ENCODE data around the gene FADS3. TPM values are rescaled to one million over a fixed set of nuclear protein-coding genes. Genes with fewer than 3 reads are reported as not detected.

FADS3 gene
- total RNA-seq, 4 donors from 2014 or later: 111 to 285 (median 246) TPM

DNA sequence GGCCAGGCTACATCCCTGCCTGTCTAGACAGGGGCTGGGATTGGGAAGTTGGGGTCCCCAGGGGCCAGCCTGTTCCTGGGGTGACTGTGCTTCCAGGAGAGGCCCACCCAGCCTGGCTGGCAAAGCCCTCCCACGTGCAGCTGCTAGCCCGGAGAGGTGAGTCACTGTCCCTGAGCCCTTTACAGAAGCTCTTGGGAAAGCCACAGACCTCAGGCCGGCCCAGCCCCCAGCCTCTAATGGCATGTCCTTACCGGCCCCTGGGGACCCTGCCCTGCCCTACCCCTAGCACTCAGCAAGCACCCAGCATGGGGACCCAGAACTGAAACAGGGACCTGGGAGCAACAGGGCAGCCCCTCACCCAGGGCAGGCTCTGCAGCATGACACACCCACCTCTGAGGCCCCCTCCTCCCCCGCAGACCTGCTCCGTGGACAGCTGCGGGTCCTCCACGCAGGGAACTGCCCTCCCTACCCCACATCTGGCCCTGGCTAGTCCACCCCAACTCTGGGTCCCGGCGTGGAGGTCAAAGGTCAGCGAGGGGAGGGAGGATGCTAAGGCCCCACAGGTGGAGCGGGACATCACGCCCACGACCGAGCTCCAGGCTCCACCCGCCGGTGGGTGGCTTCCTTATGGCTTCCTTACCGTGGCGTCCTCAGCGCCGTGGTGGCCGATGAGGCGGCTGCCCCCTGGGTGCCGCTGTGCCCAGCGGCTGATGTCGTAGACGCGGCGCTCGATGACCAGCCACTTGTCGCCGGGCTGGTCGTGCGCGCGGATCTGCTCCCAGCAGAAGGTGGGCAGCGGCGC, 615 bp downstream of the FADS3 start:
- TF ChIP-seq, protein P1, sequence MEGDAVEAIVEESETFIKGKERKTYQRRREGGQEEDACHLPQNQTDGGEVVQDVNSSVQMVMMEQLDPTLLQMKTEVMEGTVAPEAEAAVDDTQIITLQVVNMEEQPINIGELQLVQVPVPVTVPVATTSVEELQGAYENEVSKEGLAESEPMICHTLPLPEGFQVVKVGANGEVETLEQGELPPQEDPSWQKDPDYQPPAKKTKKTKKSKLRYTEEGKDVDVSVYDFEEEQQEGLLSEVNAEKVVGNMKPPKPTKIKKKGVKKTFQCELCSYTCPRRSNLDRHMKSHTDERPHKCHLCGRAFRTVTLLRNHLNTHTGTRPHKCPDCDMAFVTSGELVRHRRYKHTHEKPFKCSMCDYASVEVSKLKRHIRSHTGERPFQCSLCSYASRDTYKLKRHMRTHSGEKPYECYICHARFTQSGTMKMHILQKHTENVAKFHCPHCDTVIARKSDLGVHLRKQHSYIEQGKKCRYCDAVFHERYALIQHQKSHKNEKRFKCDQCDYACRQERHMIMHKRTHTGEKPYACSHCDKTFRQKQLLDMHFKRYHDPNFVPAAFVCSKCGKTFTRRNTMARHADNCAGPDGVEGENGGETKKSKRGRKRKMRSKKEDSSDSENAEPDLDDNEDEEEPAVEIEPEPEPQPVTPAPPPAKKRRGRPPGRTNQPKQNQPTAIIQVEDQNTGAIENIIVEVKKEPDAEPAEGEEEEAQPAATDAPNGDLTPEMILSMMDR (IDR thresholded peaks at IDR 0.05): no peak
- DNase-seq (ENCODE audit: low spot score) (peak; percentile 58), ATAC-seq (ENCODE audit: low FRiP score) (peak; percentile 41)

DNA sequence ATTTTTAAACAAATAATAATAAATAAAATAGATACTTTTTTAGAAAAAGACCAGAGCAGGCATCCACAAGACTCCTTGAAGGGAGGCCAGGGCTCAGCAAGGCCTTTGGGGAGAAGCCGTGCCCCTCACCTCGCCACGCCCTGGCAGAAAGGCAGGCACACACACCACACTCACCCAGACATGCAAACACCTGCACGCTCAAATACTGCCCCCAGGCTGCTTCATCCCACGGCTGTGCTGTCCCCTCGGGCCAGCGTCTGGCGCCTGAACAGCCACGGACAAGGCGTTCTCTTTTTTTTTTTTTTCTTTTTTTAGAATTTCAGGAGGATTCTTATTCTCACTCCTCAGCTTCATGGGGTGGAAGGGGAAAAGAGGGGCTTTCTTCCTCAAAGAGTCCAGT, 1.5 kb downstream of the FADS3 start:
- ATAC-seq (ENCODE audit: low FRiP score) (no peak), DNase-seq (ENCODE audit: low spot score) (no peak)
- TF ChIP-seq, protein P1 (IDR thresholded peaks at IDR 0.05): no peak

GRCh38 chr11:61888590-61888989, 2.8 kb downstream of the FADS3 start:
- TF ChIP-seq, protein P1 (IDR thresholded peaks at IDR 0.05): no peak
- ATAC-seq (ENCODE audit: low FRiP score) (no peak), DNase-seq (ENCODE audit: low spot score) (no peak)

DNA sequence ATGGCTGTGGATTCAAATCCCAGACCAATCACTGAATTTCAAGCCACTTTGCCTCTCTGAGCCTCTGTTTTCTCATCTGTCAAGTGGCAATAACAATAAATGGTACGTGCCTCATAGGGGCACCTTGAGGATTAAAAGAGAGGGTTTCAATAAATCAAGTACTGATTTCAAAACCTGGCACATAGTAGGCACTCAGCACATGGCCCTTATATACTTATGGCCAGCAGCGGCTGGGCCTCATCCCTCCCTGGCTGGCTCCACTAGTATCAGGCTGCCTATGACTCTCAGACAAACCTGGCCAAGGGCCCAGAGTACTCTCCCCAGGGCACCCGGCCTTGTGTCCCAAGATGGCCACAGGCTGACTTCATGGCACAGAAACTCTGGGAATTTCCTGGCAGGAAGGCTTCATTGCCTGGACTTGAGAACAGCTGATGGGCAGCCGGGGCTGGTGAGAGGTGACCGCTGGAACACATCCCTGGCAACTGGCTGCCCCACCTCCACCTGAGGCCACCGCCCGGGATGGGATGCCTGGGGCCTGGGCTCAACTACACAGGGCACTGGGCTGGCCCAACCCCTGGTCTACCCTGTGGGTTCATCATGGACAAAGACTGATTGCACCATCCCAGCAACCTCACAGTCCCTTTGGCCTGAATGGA, 3.4 kb downstream of the FADS3 start:
- ATAC-seq (ENCODE audit: low FRiP score) (peak; percentile 3), DNase-seq (ENCODE audit: low spot score) (no peak)
- TF ChIP-seq, protein P1 (IDR thresholded peaks at IDR 0.05): no peak

DNA sequence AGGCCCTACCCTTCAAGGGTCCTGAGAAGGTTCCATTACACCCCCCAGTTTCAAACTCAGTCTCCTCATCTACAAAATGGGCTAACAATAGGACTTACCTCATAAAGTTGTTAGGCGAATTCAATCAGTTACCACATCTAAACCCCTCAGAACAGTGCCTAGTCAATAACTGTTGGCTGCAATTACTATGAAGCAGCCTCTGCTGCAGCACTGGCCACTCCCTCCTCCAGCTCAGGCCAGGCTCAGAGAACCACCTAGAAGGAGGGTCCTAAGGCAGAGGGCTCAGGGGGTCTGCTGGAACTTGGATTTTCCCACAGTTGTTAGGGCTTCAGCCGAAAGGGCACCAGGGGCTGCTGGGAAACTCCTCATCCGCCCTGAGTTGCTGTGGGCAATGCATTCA, 4.7 kb downstream of the FADS3 start:
- DNase-seq (ENCODE audit: low spot score) (no peak), ATAC-seq (ENCODE audit: low FRiP score) (no peak)
- TF ChIP-seq, protein P1 (IDR thresholded peaks at IDR 0.05): no peak

- TF ChIP-seq, protein P1 (IDR thresholded peaks at IDR 0.05): no peak
- no peak for DNase-seq (ENCODE audit: low spot score)
- no peak for ATAC-seq (ENCODE audit: low FRiP score)
These were observed 5.4 kb downstream of the FADS3 start for GRCh38 chr11:61885784-61886580.
